Skin of body (tissue), 2 donors: ENCODE measurements around the gene LRRC23. TPM values are rescaled to one million over a fixed set of nuclear protein-coding genes. Genes with fewer than 3 reads are reported as not detected.
A peak's percentile ranks its signal among the peaks of the same experiment; 100 is the strongest.
"Not testable (repeated sequence)": the region's sequence is repeated elsewhere in the genome, so short reads cannot be mapped to it uniquely, and the experiment has no call there.

Experiments
- DNase-seq: peaks from one replicate; lab custom pipeline; 2025; lab: John Stamatoyannopoulos, UW
- total RNA-seq: library from RNA; depleted of rRNA; stranded (reverse); fragments of >200 nt; gene quantifications from one replicate; pipeline ENCODE4 v1.2.3, GENCODE V29; 2014

Gene LRRC23
- 4.3 TPM for total RNA-seq

- DNase-seq, result peak; percentile 95
Measured at GRCh38 chr12:6904280-6905276, at the start of gene LRRC23. LRRC23 (plus strand) TSS chr12:6904822; CDS start chr12:6905634, 812 bp downstream.

GRCh38 chr12:6855322-6855721, 49.3 kb upstream of the LRRC23 start:
- no peak for DNase-seq

- DNase-seq, result no peak
Measured at GRCh38 chr12:6858799-6859198, 45.8 kb upstream of the LRRC23 start.

- no peak for DNase-seq
Measured at GRCh38 chr12:6860116-6860515, 44.5 kb upstream of the LRRC23 start.

GRCh38 chr12:6860942-6861341, 43.7 kb upstream of the LRRC23 start:
- DNase-seq, result no peak

- no peak for DNase-seq
Measured at GRCh38 chr12:6861391-6861790, 43.2 kb upstream of the LRRC23 start.

- no peak for DNase-seq
Measured at GRCh38 chr12:6863033-6863432, 41.6 kb upstream of the LRRC23 start.

GRCh38 chr12:6863586-6864321, 40.9 kb upstream of the LRRC23 start:
- DNase-seq, result no peak

- DNase-seq, result not testable (repeated sequence)
Measured at GRCh38 chr12:6865307-6865706, 39.3 kb upstream of the LRRC23 start.

GRCh38 chr12:6866163-6866919, 38.3 kb upstream of the LRRC23 start:
- DNase-seq, result no peak

- DNase-seq, result no peak
Measured at GRCh38 chr12:6866920-6867412, 37.7 kb upstream of the LRRC23 start.

- DNase-seq, result peak; percentile 63
Measured at GRCh38 chr12:6867413-6868210, 37.0 kb upstream of the LRRC23 start, which contains the start of gene TPI1. TPI1 (plus strand) TSS chr12:6867531; CDS start chr12:6867567, 36 bp downstream.

GRCh38 chr12:6868211-6869048, 36.2 kb upstream of the LRRC23 start:
- DNase-seq, result no peak

- peak; percentile 23 for DNase-seq
Measured at GRCh38 chr12:6869049-6870021, 35.3 kb upstream of the LRRC23 start.

GRCh38 chr12:6870304-6870703, 34.3 kb upstream of the LRRC23 start:
- not testable (repeated sequence) for DNase-seq

- no peak for DNase-seq
Measured at GRCh38 chr12:6871052-6871957, 33.3 kb upstream of the LRRC23 start.
